ENCODE measurements around the gene ATP13A3.

Gene ATP13A3

GRCh38 chr3:194518652-194519051, 31.9 kb upstream of the ATP13A3 start:
- no peak for ATAC-seq
- TF ChIP-seq PPARA (CRISPR knock-in tag; IDR thresholded peaks at IDR 0.05; ENCODE audit: borderline replicate concordance) (no peak), ISL1 (CRISPR knock-in tag; IDR thresholded peaks at IDR 0.05) (no peak)

GRCh38 chr3:194517333-194517732, 30.5 kb upstream of the ATP13A3 start:
- TF ChIP-seq GLIS3 (CRISPR knock-in tag; IDR thresholded peaks at IDR 0.05) (no peak), ZFP3 (CRISPR knock-in tag; IDR thresholded peaks at IDR 0.05) (no peak), TCF4 (CRISPR knock-in tag; IDR thresholded peaks at IDR 0.05; ENCODE audit: borderline replicate concordance) (no peak), POU6F1 (CRISPR knock-in tag; IDR thresholded peaks at IDR 0.05; ENCODE audit: borderline replicate concordance, low read depth) (no peak), PPARA (CRISPR knock-in tag; IDR thresholded peaks at IDR 0.05; ENCODE audit: borderline replicate concordance) (no peak), CREB5 (CRISPR knock-in tag; IDR thresholded peaks at IDR 0.05; ENCODE audit: low read depth) (no peak), OSR1 (CRISPR knock-in tag; IDR thresholded peaks at IDR 0.05) (no peak), ZC3H10 (CRISPR knock-in tag; IDR thresholded peaks at IDR 0.05) (no peak)

GRCh38 chr3:194514626-194515025, 27.8 kb upstream of the ATP13A3 start:
- no peak for TF ChIP-seq ZNF565 (CRISPR knock-in tag; conservative IDR thresholded peaks at IDR 0.05; ENCODE audit: low read depth)
- TF ChIP-seq ZNF70 (CRISPR knock-in tag; IDR thresholded peaks at IDR 0.05) = no peak
- TF ChIP-seq PATZ1 (CRISPR knock-in tag; IDR thresholded peaks at IDR 0.05; ENCODE audit: borderline replicate concordance) = no peak
- TF ChIP-seq CREB5 (CRISPR knock-in tag; IDR thresholded peaks at IDR 0.05; ENCODE audit: low read depth) = no peak
- TF ChIP-seq OSR1 (CRISPR knock-in tag; IDR thresholded peaks at IDR 0.05) = no peak
- TF ChIP-seq BACH2 (CRISPR knock-in tag; IDR thresholded peaks at IDR 0.05; ENCODE audit: borderline replicate concordance) = no peak
- TF ChIP-seq ZFP30 (CRISPR knock-in tag; IDR thresholded peaks at IDR 0.05) = no peak
- no peak for TF ChIP-seq ARNTL (CRISPR knock-in tag; IDR thresholded peaks at IDR 0.05; ENCODE audit: borderline replicate concordance, low read depth)
- no peak for TF ChIP-seq TOX (CRISPR knock-in tag; IDR thresholded peaks at IDR 0.05; ENCODE audit: borderline replicate concordance)
- TF ChIP-seq PPARA (CRISPR knock-in tag; IDR thresholded peaks at IDR 0.05; ENCODE audit: borderline replicate concordance) = no peak
- no peak for TF ChIP-seq ESRRG (CRISPR knock-in tag; IDR thresholded peaks at IDR 0.05)
- TF ChIP-seq ISL1 (CRISPR knock-in tag; IDR thresholded peaks at IDR 0.05) = no peak
- TF ChIP-seq ZC3H10 (CRISPR knock-in tag; IDR thresholded peaks at IDR 0.05) = no peak
- TF ChIP-seq POU6F1 (CRISPR knock-in tag; IDR thresholded peaks at IDR 0.05; ENCODE audit: borderline replicate concordance, low read depth) = no peak
- no peak for TF ChIP-seq SNAI2 (CRISPR knock-in tag; IDR thresholded peaks at IDR 0.05)
- TF ChIP-seq ZNF8 (CRISPR knock-in tag; IDR thresholded peaks at IDR 0.05) = no peak
- no peak for TF ChIP-seq GLIS3 (CRISPR knock-in tag; IDR thresholded peaks at IDR 0.05)
- ATAC-seq = no peak

More at GRCh38 chr3:194517333-194517732, 30.5 kb upstream of the ATP13A3 start:
- no peak for ATAC-seq

- ATAC-seq = no peak
- no peak for TF ChIP-seq ZNF565 (CRISPR knock-in tag; conservative IDR thresholded peaks at IDR 0.05; ENCODE audit: low read depth)
- no peak for TF ChIP-seq ZC3H10 (CRISPR knock-in tag; IDR thresholded peaks at IDR 0.05)
- TF ChIP-seq CREB5 (CRISPR knock-in tag; IDR thresholded peaks at IDR 0.05; ENCODE audit: low read depth) = no peak
- no peak for TF ChIP-seq ZFP30 (CRISPR knock-in tag; IDR thresholded peaks at IDR 0.05)
- TF ChIP-seq OSR1 (CRISPR knock-in tag; IDR thresholded peaks at IDR 0.05) = no peak
- no peak for TF ChIP-seq POU6F1 (CRISPR knock-in tag; IDR thresholded peaks at IDR 0.05; ENCODE audit: borderline replicate concordance, low read depth)
- TF ChIP-seq ISL1 (CRISPR knock-in tag; IDR thresholded peaks at IDR 0.05) = no peak
- no peak for TF ChIP-seq TOX (CRISPR knock-in tag; IDR thresholded peaks at IDR 0.05; ENCODE audit: borderline replicate concordance)
- TF ChIP-seq GLIS3 (CRISPR knock-in tag; IDR thresholded peaks at IDR 0.05) = no peak
These were observed 26.2 kb upstream of the ATP13A3 start for GRCh38 chr3:194512895-194513601.
